Adrenal gland (tissue), 5 donors: ENCODE data around the gene CAMKMT.

Source experiments
- CTCF ChIP-seq, 6 experiments: fragments of 450-650 bp in 4 of 6; fragments of 200-600 bp in 2 of 6; sonication (generic) in 1 of 6; IDR thresholded peaks; 1 replicate in 5 of 6; 2 replicates in 1 of 6; pipeline versions ENCODE4 v1.5.1 to v1.8.0; 2016 to 2021; ENCODE audit warnings: antibody characterized with exemption in 6 of 6, mild to moderate bottlenecking in 2 of 6, moderate library complexity in 1 of 6
- POLR2A ChIP-seq, 2 donors: fragments of 450-650 bp; IDR thresholded peaks; one replicate each; pipeline ENCODE4 v1.6.1; 2017; ENCODE audit warnings: antibody characterized with exemption in 2 of 2, mild to moderate bottlenecking in 2 of 2, moderate library complexity in 1 of 2
- donor health status: DM: no; HTN: no; CAD: no.

- TF ChIP-seq CTCF (IDR thresholded peaks at IDR 0.05) = no peak
- TF ChIP-seq POLR2A (IDR thresholded peaks at IDR 0.05) = no peak
These were observed 81.8 kb downstream of the CAMKMT start for GRCh38 chr2:44443517-44443916.
